Heart left ventricle (tissue), 13 donors: ENCODE measurements around the gene MRPS35.

Experiments used
- POLR2A ChIP-seq, 2 donors: fragments of 450-650 bp; IDR thresholded peaks; one replicate each; pipeline ENCODE4 v1.6.1; 2017; ENCODE audit warnings: antibody characterized with exemption in 2 of 2, mild to moderate bottlenecking in 2 of 2, moderate library complexity in 2 of 2
- TF ChIP-seq, protein P1 (sequence below), 12 donors: fragments of 200-600 bp; sonication (generic) in 4 of 12; IDR thresholded peaks; one replicate each; pipeline versions ENCODE4 v1.5.0 to v1.8.0; 2018 to 2022; ENCODE audit warnings: antibody characterized with exemption in 12 of 12, mild to moderate bottlenecking in 5 of 12
- donor health status: ischemic (EF 13 %, LVEDD 7.1; RV severe dilation, severe dysfunction).
- donor health status: DM: no; HTN: yes; CAD: no.
- donor health status: DM: no; HTN: no; CAD: no.
- donor health status: ischemic (EF 25% LVEDD 6.9; RV normal size, moderate dysfunction).
- donor health status: ischemic (EF 25% LVEDD 5.7; RV mildly dilated, moderate dysfunction).
- donor health status: ischemic (EF 35%, LVEDD 5.7; RV mildly dilated, moderate dysfunction).
- donor health status: nonischemic (EF 11% LVEDD 7.7; RV severe dilation, severe dysfunction).
- donor health status: DM: yes; HTN: yes; CAD: no.
- donor health status: PGD.
- donor health status: ischemic (EF 29% LVEDD 5.4; RV normal size, mild dysfunction).
- donor health status: nonischemic (EF 23%, LVEDD 6.1; RV moderate dilation, normal function).

DNA sequence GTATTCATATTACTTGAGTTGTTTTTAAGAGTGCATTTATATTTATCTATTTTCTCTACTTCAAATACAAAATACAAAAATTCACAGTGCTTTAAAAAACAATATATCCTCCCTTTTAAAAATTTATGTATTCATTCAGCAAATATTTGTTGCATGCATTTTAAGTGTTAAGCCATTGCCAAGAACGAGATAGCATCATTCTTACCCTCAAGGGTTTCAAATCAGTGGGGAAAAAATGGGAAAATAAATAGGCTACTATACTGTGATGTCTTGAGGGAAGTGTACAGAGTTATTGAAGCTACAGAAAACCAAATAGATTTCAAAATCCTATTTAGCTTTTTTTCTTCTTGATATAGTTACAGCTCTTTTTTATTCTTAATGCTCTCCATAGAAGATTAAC is 23.2 kb downstream of the MRPS35 start:
- no peak for TF ChIP-seq POLR2A (IDR thresholded peaks at IDR 0.05)
- TF ChIP-seq, protein P1, sequence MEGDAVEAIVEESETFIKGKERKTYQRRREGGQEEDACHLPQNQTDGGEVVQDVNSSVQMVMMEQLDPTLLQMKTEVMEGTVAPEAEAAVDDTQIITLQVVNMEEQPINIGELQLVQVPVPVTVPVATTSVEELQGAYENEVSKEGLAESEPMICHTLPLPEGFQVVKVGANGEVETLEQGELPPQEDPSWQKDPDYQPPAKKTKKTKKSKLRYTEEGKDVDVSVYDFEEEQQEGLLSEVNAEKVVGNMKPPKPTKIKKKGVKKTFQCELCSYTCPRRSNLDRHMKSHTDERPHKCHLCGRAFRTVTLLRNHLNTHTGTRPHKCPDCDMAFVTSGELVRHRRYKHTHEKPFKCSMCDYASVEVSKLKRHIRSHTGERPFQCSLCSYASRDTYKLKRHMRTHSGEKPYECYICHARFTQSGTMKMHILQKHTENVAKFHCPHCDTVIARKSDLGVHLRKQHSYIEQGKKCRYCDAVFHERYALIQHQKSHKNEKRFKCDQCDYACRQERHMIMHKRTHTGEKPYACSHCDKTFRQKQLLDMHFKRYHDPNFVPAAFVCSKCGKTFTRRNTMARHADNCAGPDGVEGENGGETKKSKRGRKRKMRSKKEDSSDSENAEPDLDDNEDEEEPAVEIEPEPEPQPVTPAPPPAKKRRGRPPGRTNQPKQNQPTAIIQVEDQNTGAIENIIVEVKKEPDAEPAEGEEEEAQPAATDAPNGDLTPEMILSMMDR (IDR thresholded peaks at IDR 0.05) = no peak
